Measurements from ENCODE around the gene RPL5. TPM values are rescaled to one million over a fixed set of nuclear protein-coding genes. Genes with fewer than 3 reads are reported as not detected.
A peak's percentile ranks its signal among the peaks of the same experiment; 100 is the strongest.
"Not testable (repeated sequence)": the region's sequence is repeated elsewhere in the genome, so short reads cannot be mapped to it uniquely, and the experiment has no call there.

RPL5 gene
- 1,049 and 1,104 TPM in 2 replicates for total RNA-seq
- total RNA-seq (2013) = 3,139 TPM
- 1,477 and 1,640 TPM in 2 replicates for polyA plus RNA-seq
- polyA minus RNA-seq = 647 and 832 TPM in 2 replicates

GRCh38 chr1:92831762-92832536, at the start of gene RPL5:
TSS of gene RPL5 (plus strand) at chr1:92832040. CDS start at chr1:92832115, 75 bp downstream.
- H4K20me1 ChIP-seq (ENCODE audit: control insufficient read depth, insufficient read depth, low read length, poor library complexity, severe bottlenecking) = peaks cover 20% of the 10 kb centered on the region
- peaks cover 50% of the 10 kb centered on the region for H3K79me2 ChIP-seq (ENCODE audit: control insufficient read depth, insufficient read depth, low read length)
- H3K4me1 ChIP-seq (ENCODE audit: control insufficient read depth in 2 of 2, insufficient read depth in 2 of 2, low read length in 2 of 2) = peaks cover 25 to 28% of the 10 kb centered on the region in 2 donors
- H3K9me3 ChIP-seq (ENCODE audit: control extremely low read depth in 1 of 3, control insufficient read depth in 2 of 3, insufficient read depth in 1 of 3, low read length in 2 of 3) = no peaks in the 10 kb centered on the region
- ChIA-PET CTCF (interaction anchor here (0.6 to 3.5 kb wide), 22 partner anchors 11 to 1813 kb away, joined by 3 to 27 read pairs (median 4); partner anchors contain the start of genes DIPK1A, DR1, EVI5 and MTF2), POLR2A (interaction anchor here (0.7 to 1.7 kb wide), 7 partner anchors 47 to 248 kb away, joined by 3 to 17 read pairs (median 3); partner anchors contain the start of genes DIPK1A, EVI5 and MTF2)
- peak within 1 kb of the TSS; percentile 81 for H2AFZ ChIP-seq (ENCODE audit: insufficient read depth, low read depth, low read length, poor library complexity, severe bottlenecking)
- Mint-ChIP-seq H3K4me1 (peaks cover 47% of the 10 kb centered on the region), H3K27ac (peak within 1 kb of the TSS; percentile 100), H3K9me3 (ENCODE audit: insufficient read depth) (no peaks in the 10 kb centered on the region), H3K4me3 (peak within 1 kb of the TSS; percentile 100), H3K27me3 (no peaks in the 10 kb centered on the region)
- H3K4me2 ChIP-seq (replicated peaks; ENCODE audit: low read depth, low read length, poor library complexity, severe bottlenecking) = peak within 1 kb of the TSS; percentile 87
- H3K27ac ChIP-seq (ENCODE audit: low read length in 2 of 2) = peak within 1 kb of the TSS; percentile 90 to 96
- intact Hi-C loops (cut with micrococcal nuclease) = loop anchor here (1.0 to 10.0 kb wide), 6 partner anchors 26 to 1073 kb away; partner anchors contain the start of genes CCDC18, EVI5, GCLM and GLMN
- TF ChIP-seq CTCF (IDR thresholded peaks at IDR 0.05) (peak; percentile 89), EZH2 (IDR thresholded peaks at IDR 0.05; ENCODE audit: borderline replicate concordance, insufficient read depth, low read depth, low read length, poor library complexity, severe bottlenecking) (no peak)
- ATAC-seq (ENCODE audit: low read depth) (peak; percentile 88), DNase-seq (peak; percentile 100)
- H3K9ac ChIP-seq (ENCODE audit: low read length) = peak within 1 kb of the TSS; percentile 99
- 1% methylated on average over 57 of the region's 57 CpGs for WGBS (ENCODE audit: insufficient coverage)
- H3K36me3 ChIP-seq (replicated peaks in 1 of 2; ENCODE audit: control extremely low read depth in 1 of 2, control insufficient read depth in 1 of 2, extremely low read depth in 1 of 2, insufficient read depth in 2 of 2, low read length in 1 of 2) = peaks cover 2 to 38% of the 10 kb centered on the region in 2 experiments
- H3K27me3 ChIP-seq (replicated peaks in 1 of 4; ENCODE audit: control extremely low read depth in 1 of 4, control insufficient read depth in 3 of 4, insufficient read depth in 4 of 4, low read length in 3 of 4) = no peaks in the 10 kb centered on the region
- peak within 1 kb of the TSS; percentile 84 to 98 (median 92) for H3K4me3 ChIP-seq (ENCODE audit: control extremely low read depth in 1 of 5, extremely low read depth in 1 of 5, insufficient read depth in 1 of 5, low read depth in 2 of 5, low read length in 4 of 5)

GRCh38 chr1:92783550-92783949, 48.3 kb upstream of the RPL5 start:
- peak overlapping the region; percentile 87 for H3K9ac ChIP-seq (ENCODE audit: low read length)
- H3K4me3 ChIP-seq (ENCODE audit: control extremely low read depth in 1 of 5, extremely low read depth in 1 of 5, insufficient read depth in 1 of 5, low read depth in 2 of 5, low read length in 4 of 5) = peak overlapping the region in 3 of 5 experiments; percentile 54 to 87 (median 70)
- peaks cover 7 to 17% of the 10 kb centered on the region in 2 donors for H3K4me1 ChIP-seq (ENCODE audit: control insufficient read depth in 2 of 2, insufficient read depth in 2 of 2, low read length in 2 of 2)
- ChIA-PET POLR2A (interaction anchor here (0.7 kb wide), 2 partner anchors 542 to 1763 kb away, joined by 4 to 8 read pairs; no protein-coding TSS in a partner anchor), CTCF (interaction anchor here (0.6 to 2.9 kb wide), 3 partner anchors 44 to 76 kb away, joined by 3 to 17 read pairs (median 7); partner anchors contain the start of gene RPL5)
- H3K79me2 ChIP-seq (ENCODE audit: control insufficient read depth, insufficient read depth, low read length) = peaks cover 45% of the 10 kb centered on the region
- H3K36me3 ChIP-seq (replicated peaks in 1 of 2; ENCODE audit: control extremely low read depth in 1 of 2, control insufficient read depth in 1 of 2, extremely low read depth in 1 of 2, insufficient read depth in 2 of 2, low read length in 1 of 2); H3K9me3 ChIP-seq (ENCODE audit: control extremely low read depth in 1 of 3, control insufficient read depth in 2 of 3, insufficient read depth in 1 of 3, low read length in 2 of 3); H3K27ac ChIP-seq (ENCODE audit: low read length in 2 of 2); H3K27me3 ChIP-seq (replicated peaks in 1 of 4; ENCODE audit: control extremely low read depth in 1 of 4, control insufficient read depth in 3 of 4, insufficient read depth in 4 of 4, low read length in 3 of 4); intact Hi-C loops (cut with micrococcal nuclease); DNase-seq; H3K9me3 Mint-ChIP-seq (ENCODE audit: insufficient read depth); ATAC-seq (ENCODE audit: low read depth); H2AFZ ChIP-seq (ENCODE audit: insufficient read depth, low read depth, low read length, poor library complexity, severe bottlenecking); H3K27me3 Mint-ChIP-seq: not testable (repeated sequence)
- peaks cover 27% of the 10 kb centered on the region for H3K4me1 Mint-ChIP-seq
- peak overlapping the region; percentile 92 for H3K4me2 ChIP-seq (replicated peaks; ENCODE audit: low read depth, low read length, poor library complexity, severe bottlenecking)
- H3K4me3 Mint-ChIP-seq = peak overlapping the region; percentile 94
- 67% methylated on average over 1 of the region's 14 CpGs for WGBS (ENCODE audit: insufficient coverage)
- peaks cover 30% of the 10 kb centered on the region for H4K20me1 ChIP-seq (ENCODE audit: control insufficient read depth, insufficient read depth, low read length, poor library complexity, severe bottlenecking)
- H3K27ac Mint-ChIP-seq = peak overlapping the region; percentile 84
